Gastroesophageal sphincter (tissue), 3 donors: ENCODE results near the gene CENPO.

Source experiments
- CTCF ChIP-seq, 4 experiments: fragments of 200-600 bp in 2 of 4; fragments of 450-650 bp in 2 of 4; sonication (generic) in 1 of 4; IDR thresholded peaks; one replicate each; pipeline ENCODE4 v1.5.1; 2017 to 2019; ENCODE audit warnings: antibody characterized with exemption in 4 of 4, mild to moderate bottlenecking in 2 of 4, moderate library complexity in 2 of 4
- POLR2A ChIP-seq, 2 donors: fragments of 450-650 bp; IDR thresholded peaks; one replicate each; pipeline ENCODE4 v1.6.1; 2017; ENCODE audit warnings: antibody characterized with exemption in 2 of 2, mild to moderate bottlenecking in 2 of 2, moderate library complexity in 1 of 2
- POLR2AphosphoS5 ChIP-seq: sonication (generic); formaldehyde crosslinking; IDR thresholded peaks from one replicate; pipeline ENCODE4 v1.6.1; 2017; ENCODE audit warnings: antibody characterized with exemption

GRCh38 chr2:24779116-24779515 is 14.1 kb upstream of the CENPO start:
- TF ChIP-seq CTCF (IDR thresholded peaks at IDR 0.05) (no peak), POLR2AphosphoS5 (no peak), POLR2A (IDR thresholded peaks at IDR 0.05) (no peak)
